Measurements from ENCODE around the gene SSBP3.

- TF ChIP-seq, protein P1, sequence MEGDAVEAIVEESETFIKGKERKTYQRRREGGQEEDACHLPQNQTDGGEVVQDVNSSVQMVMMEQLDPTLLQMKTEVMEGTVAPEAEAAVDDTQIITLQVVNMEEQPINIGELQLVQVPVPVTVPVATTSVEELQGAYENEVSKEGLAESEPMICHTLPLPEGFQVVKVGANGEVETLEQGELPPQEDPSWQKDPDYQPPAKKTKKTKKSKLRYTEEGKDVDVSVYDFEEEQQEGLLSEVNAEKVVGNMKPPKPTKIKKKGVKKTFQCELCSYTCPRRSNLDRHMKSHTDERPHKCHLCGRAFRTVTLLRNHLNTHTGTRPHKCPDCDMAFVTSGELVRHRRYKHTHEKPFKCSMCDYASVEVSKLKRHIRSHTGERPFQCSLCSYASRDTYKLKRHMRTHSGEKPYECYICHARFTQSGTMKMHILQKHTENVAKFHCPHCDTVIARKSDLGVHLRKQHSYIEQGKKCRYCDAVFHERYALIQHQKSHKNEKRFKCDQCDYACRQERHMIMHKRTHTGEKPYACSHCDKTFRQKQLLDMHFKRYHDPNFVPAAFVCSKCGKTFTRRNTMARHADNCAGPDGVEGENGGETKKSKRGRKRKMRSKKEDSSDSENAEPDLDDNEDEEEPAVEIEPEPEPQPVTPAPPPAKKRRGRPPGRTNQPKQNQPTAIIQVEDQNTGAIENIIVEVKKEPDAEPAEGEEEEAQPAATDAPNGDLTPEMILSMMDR (conservative IDR thresholded peaks at IDR 0.05; ENCODE audit: low read depth in 2 of 2): no peak
- TF ChIP-seq EZH2phosphoT487 (IDR thresholded peaks at IDR 0.05; ENCODE audit: unreplicated experiment) (no peak), REST (IDR thresholded peaks at IDR 0.05; ENCODE audit: unreplicated experiment) (no peak), EZH2 (IDR thresholded peaks at IDR 0.05; ENCODE audit: low read depth, unreplicated experiment) (no peak), ZNF114 (CRISPR knock-in tag; IDR thresholded peaks at IDR 0.05) (no peak), POLR2AphosphoS5 (IDR thresholded peaks at IDR 0.05; ENCODE audit: low read depth) (no peak), CREB1 (CRISPR knock-in tag; IDR thresholded peaks at IDR 0.05; ENCODE audit: low read depth) (no peak), JUNB (IDR thresholded peaks at IDR 0.05; ENCODE audit: unreplicated experiment) (no peak)
Measured at GRCh38 chr1:54204199-54204598, 202.0 kb downstream of the SSBP3 start.
